ENCODE measurements around the gene PTPRG.
A peak's percentile ranks its signal among the peaks of the same experiment; 100 is the strongest.
"Not testable (repeated sequence)": the region's sequence is repeated elsewhere in the genome, so short reads cannot be mapped to it uniquely, and the experiment has no call there.

PTPRG gene
- total RNA-seq, result 0 to 5.9 (median 0.05) reads per million in 17 experiments

DNA sequence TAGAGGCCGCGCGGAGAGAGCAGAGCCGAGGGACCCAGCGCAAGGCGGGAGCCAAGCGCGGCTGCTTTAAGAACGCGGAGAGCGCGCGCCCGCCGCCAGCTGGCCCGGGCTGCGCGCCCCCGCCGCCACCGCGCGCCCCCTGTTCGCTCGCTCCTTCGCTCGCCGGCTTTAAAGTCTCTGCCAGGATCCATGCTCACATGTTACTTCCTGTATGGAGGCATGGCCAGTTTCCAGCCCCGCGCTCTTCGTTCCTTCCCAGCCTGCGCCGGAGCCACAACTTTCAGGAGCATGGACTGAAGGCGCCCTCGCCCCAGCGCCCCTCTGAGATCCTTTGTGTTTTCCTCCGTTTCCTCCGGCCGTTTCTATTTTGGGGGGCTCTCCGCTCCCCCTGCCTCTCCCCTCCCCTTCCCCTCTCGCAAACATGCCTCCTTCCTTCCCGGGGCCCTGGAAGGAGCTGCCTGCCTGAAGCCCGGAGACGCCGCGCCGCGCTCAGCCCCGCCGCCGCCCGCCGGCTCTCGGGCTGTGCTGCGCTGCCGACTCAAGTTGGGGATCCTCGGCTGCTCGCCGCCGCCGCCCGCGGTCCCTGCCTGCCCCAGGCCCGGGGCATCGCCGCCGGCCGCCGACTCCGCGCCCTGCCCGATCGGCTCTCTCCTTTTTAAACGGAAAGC, at the start of gene PTPRG:
Gene PTPRG (plus strand): TSS at position 198 of the 668 bp plus-strand sequence. CDS start 717 bp downstream, outside the sequence.
- peak in 3 of 4 experiments; percentile 5 to 39 (median 13) for DNase-seq

- DNase-seq, result no peak
These were observed 42.8 kb upstream of the PTPRG start for GRCh38 chr3:61518590-61518989.

DNA sequence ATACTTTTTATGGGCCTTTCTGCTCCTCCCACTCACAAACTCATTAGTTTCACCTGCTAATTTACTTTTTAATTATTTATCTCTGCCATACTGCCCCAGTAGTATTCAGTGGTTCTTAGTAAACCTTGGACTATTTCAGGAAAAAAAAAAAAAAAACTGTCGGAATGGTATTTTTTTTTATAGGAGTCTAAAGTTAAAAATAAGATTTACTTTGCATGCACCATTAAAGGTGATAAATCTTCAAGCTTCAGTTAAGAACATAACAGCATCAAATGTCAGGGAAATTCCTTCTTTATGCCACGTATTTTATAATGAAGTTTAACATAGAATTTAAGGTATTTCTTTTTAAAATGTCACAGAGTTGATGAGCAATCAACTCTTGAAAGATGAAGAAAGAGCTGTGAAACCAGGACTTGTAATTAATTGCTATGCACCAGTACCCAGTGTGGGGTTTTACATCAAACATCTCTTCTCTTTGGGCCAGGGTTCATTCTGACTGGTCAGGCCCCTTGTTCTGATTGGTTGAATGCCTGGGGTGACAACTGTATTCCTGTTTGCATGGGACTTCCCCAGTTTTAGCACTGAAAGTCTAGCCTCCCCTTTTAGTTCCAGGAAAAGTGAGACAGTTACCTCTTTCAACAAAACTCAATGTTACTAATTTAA, 40.3 kb upstream of the PTPRG start:
- no peak for DNase-seq

GRCh38 chr3:61522060-61522459, 39.3 kb upstream of the PTPRG start:
- no peak for DNase-seq

- no peak for DNase-seq
These were observed 38.7 kb upstream of the PTPRG start for GRCh38 chr3:61522626-61523025.

DNA sequence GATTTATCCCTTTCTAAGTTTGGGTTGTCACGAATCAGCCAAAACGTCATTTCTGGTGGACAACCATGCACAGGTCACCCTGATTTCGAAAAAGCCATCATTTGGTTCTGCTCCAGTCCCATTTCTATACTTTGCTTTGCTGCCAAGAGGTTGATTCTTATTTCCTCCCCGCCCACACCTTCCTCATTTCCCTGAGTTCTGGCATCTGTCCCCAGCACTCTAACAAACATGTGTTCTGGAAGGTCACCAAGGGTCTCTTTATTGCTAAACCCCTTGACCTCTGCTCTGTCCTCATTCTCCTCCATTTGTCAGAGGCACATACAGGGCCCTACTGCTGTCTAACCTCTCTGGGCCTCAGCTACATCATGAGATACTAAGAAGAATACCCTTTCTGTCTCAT, 36.4 kb upstream of the PTPRG start:
- DNase-seq, result peak; percentile 3 to 26 (median 17)

DNA sequence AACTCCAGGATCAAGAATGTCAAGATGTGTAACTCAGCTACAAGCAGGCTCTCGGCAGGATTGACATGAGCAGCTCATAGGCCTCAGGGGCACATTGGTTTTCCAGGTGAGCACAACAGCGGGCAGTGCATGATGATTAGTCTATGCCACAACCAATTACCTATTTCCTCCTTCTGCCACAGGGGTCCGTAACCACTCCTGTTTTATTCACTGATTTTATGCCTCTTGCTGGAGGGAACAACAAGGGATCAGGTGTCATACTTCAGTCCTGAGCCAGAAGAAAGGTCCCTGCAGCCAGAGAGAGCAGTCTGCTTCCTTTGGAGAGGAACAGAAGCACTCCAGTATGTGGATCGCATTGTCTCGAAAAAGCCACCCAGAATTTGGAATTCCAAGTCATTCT, 35.1 kb upstream of the PTPRG start:
- DNase-seq, result no peak

DNA sequence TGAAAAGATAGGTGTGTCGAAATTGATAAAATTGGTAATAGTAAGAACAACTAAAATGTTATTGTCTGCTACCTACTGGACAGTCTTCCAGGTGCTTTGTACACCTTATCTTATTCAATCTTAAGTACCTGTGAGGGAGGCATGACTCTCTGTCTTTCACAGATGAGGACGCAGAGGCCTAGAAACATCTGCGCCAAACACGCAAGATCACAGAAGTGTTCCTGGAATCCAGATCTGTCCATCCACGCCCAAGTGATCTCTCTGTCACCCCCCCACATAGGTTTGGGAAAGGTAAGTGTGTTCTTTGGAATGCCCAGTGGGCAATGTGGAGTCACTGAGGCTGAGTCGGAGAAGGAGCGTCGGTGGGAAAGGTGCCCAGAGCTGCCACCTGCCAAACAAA, 34.4 kb upstream of the PTPRG start:
- DNase-seq, result no peak

DNA sequence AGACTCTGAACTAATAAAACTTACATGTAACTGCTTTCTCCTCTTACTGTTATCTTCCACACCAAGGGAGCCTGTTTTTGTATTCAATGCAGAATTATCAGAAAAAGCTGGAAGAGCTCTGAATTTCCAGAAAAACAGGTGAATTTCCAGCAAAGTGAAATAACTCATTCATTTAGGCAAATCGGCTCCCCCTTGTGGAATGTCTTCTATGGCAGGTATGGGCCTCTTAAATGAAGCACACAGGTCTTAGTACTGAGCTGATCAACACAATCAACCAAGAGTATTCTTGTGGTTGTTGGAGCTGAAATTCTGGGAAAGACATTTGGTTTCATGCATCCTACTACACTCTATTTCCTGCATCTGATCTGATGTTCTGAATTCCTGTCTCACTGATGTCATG, 31.0 kb upstream of the PTPRG start:
- peak in 3 of 4 experiments; percentile 3 to 17 (median 11) for DNase-seq

DNA sequence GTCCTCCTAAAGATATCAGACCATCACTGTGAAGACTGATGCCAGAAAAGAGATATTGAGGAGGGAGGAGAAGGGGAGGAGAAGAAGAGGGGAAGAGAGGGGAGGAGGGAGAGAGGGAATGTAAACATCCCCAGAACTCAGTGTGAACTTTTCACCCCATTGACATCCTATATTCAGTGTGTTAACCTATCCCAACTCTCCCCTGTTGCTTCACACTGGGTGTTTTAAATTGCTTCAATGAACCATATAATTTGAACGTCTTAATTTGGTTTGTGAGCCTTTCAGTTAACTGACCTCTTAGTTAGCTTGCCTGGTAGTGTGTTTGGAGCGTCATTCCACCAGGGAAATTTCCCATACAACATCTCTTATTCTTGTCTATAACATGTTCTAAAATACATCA, 29.8 kb upstream of the PTPRG start:
- DNase-seq, result no peak

GRCh38 chr3:61532739-61533500, 28.5 kb upstream of the PTPRG start:
- no peak for DNase-seq

DNA sequence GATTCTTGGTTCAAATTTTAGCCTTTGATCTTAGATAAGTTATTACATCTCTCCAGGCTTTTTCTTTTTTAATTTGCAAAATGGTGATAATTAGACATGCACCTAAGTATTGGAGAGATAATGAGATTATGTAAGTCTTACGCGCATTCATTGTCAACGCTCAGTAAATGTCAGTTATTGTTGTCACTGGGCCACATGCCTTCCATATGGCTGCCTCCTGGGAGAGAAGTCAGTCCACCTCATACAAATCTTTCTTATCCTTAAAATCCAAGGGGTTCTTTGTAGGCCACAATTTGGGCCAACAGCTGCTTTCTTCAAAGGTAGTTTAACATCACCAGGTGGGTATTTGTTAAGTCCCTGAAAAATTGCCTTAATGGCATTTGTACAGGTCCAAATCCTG, 25.5 kb upstream of the PTPRG start:
- no peak for DNase-seq

DNA sequence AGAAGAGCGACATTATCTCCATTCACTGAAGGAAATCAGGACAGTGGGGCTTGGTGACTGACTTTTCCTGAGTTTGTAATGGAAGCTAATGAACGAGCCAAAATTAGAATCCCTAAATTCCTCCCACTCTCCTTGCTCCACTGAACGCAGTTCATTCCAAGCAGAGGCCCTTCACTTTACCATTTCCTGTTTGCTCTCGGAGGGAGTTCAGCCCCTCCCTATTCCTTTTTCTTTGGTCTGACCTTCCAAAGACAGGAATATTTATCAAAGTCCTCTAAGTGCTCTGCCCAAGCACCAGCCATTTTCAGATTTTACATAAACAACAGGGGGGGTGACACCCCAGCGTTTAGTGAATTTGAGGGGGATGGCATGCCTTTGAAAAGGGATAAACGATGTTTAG, 24.0 kb upstream of the PTPRG start:
- no peak for DNase-seq

GRCh38 chr3:61538486-61538885, 22.9 kb upstream of the PTPRG start:
- no peak for DNase-seq

DNA sequence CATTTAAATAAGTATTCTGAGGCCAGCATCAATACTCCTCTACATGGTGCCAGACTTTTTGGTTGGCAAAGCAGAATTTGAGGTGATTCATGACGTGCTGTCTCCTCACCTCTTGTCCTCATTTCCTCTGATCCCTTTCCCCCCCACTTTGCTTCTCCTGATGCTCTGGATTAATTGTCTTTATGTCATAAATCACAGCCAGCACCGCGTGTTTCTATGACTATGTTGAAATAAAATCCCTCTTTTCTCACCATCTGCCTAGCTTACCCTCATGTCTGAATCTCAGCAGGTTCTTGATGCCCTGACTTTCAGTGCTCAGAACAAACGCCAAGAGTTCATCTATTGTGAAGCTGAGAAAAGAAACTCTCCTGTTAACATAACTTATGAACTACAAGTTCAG, 19.7 kb upstream of the PTPRG start:
- no peak for DNase-seq

DNA sequence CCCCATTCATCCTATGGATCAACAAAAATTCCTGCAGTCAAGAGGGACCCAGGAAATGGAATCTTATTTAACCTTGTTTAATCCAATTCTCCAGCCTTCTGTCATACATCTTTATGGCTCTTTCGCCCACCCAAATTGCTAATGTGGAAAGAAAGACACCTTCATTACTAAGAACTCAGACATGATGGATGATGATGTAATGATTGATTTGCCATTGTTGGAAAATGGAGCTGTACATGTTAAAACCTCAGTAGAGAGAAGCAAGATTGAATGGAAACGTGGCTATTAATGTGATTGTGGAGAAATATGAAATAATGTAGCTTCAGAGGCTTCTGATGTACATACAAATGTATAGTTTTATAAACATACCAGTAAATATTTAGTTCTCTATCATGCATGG, 15.7 kb upstream of the PTPRG start:
- DNase-seq, result no peak

DNA sequence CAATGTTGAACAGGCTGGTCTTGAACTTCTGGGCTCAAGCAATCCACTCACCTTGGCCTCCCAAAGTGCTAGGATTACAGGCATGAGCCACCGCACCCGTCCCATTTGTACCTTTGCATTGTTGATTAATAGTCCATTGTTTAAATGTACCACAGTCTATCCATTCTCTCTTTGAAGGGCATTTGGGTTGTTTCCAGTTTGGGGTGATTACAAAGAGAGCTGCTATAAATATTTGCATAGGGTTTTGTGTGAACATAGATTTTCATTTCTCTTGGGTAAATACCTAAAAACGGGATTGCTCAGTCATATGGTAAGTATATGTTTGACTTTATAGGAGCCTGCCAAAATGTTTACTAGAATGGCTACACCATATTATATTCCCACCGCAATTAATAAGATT, 13.7 kb upstream of the PTPRG start:
- no peak for DNase-seq

- DNase-seq, result not testable (repeated sequence)
These were observed 8.7 kb upstream of the PTPRG start for GRCh38 chr3:61552704-61553103.

GRCh38 chr3:61559136-61559731, 2.1 kb upstream of the PTPRG start:
- no peak for DNase-seq

DNA sequence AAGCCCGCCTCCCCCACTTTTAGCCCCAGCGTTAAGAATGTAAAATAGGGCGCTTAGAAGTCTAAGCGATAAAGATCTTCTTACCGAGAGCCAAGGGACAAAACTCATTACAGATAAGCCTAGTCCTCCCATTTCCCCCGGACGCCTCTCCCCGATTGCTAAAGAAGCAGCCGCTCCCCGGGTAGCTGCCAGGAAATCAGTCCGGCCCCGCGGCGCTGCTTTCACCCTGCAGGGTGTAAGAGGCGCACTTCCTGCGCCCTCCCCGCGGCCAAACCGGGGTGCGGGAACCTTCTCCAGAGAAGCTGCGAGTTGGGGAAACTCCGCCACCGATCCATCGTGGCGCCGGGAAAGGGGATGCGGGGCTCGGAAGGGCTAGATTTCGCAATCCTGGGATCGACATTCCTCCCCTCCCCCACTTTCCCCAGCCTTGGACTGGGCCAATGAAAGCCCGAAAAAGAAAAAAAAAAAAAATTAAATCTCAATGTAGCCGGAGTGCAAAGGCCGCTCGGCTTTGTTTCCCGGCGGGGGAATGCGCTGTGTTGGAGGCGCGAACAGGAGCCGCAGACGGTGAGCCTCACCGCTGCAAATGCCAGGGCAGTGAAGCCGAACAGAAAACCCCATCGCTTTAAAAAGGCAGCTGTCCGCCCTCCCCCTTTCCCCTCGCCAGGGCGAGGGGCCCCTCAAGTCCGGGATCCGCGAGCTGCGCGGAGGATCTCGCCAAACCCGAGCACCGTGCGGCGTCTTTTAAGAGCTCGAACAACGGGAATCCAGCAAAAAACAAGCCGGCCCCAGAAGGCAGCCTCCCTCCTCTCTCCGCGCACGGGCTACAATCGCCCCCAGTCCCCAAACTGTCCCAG, 626 bp upstream of the PTPRG start:
- peak in 2 of 4 experiments; percentile 5 to 23 for DNase-seq

DNA sequence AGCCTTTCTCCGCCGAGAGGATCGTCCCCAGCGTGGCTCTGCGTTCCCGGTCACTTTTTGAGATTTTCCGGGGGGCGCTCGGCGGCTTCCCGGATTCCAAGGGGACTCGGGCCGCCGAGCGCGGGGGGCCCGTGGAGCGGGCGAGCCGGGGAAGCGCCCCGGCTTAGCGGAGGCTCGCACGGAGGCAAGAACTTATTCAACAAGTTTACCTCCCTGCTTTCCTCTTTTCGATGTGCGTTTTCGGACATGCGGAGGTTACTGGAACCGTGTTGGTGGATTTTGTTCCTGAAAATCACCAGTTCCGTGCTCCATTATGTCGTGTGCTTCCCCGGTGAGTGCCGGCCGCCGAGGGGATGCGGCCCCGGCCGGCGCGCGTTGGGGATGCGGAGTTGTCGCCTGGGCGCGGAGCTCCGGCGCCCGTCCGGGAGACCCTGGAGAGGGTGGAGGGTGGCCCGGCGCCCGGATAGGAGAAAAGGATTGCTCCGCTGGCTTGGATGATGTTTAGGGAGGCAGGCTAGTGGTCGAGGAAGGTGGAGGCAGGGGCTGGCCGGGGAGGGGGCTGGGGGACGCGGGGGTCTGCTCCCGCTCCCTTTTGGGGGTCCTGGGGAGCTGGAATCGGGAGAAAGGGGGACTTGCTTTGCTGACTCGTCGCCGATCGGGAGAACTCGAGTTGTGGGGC, 810 bp downstream of the PTPRG start:
- no peak for DNase-seq

Measured in suppressor macrophage (primary cell).